Measurements from ENCODE around the gene OXNAD1. TPM values are rescaled to one million over a fixed set of nuclear protein-coding genes. Genes with fewer than 3 reads are reported as not detected.
"Not testable (repeated sequence)": the region's sequence is repeated elsewhere in the genome, so short reads cannot be mapped to it uniquely, and the experiment has no call there.

Gene OXNAD1
- total RNA-seq, 1 experiment from 2014 or later = 27.6 TPM

GRCh38 chr3:16307832-16308531 is 43.0 kb downstream of the OXNAD1 start:
- no peak overlapping the region for H3K4me3 Mint-ChIP-seq (ENCODE audit: unreplicated experiment)
- no peak for TF ChIP-seq CTCF (IDR thresholded peaks at IDR 0.05; ENCODE audit: unreplicated experiment)
- DNase-seq (ENCODE audit: unreplicated experiment) = no peak
- no peaks in the 10 kb centered on the region for H3K9me3 Mint-ChIP-seq (ENCODE audit: unreplicated experiment)
- POLR2A ChIA-PET = interaction anchor here (1.1 kb wide), 1 partner anchor 13 kb away, joined by 3 read pairs; no protein-coding TSS in a partner anchor
- peaks cover 7% of the 10 kb centered on the region for H3K4me1 Mint-ChIP-seq (ENCODE audit: insufficient read depth, unreplicated experiment)
- CTCF ChIA-PET = interaction anchor here (1.7 kb wide), 1 partner anchor 208 kb away, joined by 4 read pairs; no protein-coding TSS in a partner anchor
- H3K36me3 Mint-ChIP-seq (ENCODE audit: insufficient read depth, unreplicated experiment) = peaks cover 12% of the 10 kb centered on the region
- H3K27ac Mint-ChIP-seq (ENCODE audit: low read depth, unreplicated experiment) = no peak overlapping the region
- intact Hi-C loops (cut with micrococcal nuclease) = no loop called here
- no peaks in the 10 kb centered on the region for H3K27me3 Mint-ChIP-seq (ENCODE audit: insufficient read depth, unreplicated experiment)
- BruUV-seq (replicated peaks) = no TSS peak

GRCh38 chr3:16308727-16309126 is 43.7 kb downstream of the OXNAD1 start:
- no peak overlapping the region for H3K27ac Mint-ChIP-seq (ENCODE audit: low read depth, unreplicated experiment)
- no peak for DNase-seq (ENCODE audit: unreplicated experiment)
- no TSS peak for BruUV-seq (replicated peaks)
- no peaks in the 10 kb centered on the region for H3K9me3 Mint-ChIP-seq (ENCODE audit: unreplicated experiment)
- H3K4me1 Mint-ChIP-seq (ENCODE audit: insufficient read depth, unreplicated experiment) = peaks cover 7% of the 10 kb centered on the region
- no peak for TF ChIP-seq CTCF (IDR thresholded peaks at IDR 0.05; ENCODE audit: unreplicated experiment)
- H3K36me3 Mint-ChIP-seq (ENCODE audit: insufficient read depth, unreplicated experiment) = peaks cover 7% of the 10 kb centered on the region
- intact Hi-C loops (cut with micrococcal nuclease) = no loop called here
- no peak overlapping the region for H3K4me3 Mint-ChIP-seq (ENCODE audit: unreplicated experiment)
- no peaks in the 10 kb centered on the region for H3K27me3 Mint-ChIP-seq (ENCODE audit: insufficient read depth, unreplicated experiment)
- POLR2A ChIA-PET = no interaction called here
- CTCF ChIA-PET = interaction anchor here (0.6 to 1.7 kb wide), 2 partner anchors 28 to 207 kb away, joined by 3 to 4 read pairs; no protein-coding TSS in a partner anchor

- Mint-ChIP-seq H3K27ac (ENCODE audit: low read depth, unreplicated experiment) (peak overlapping the region; percentile 25), H3K9me3 (ENCODE audit: unreplicated experiment) (no peaks in the 10 kb centered on the region), H3K27me3 (ENCODE audit: insufficient read depth, unreplicated experiment) (no peaks in the 10 kb centered on the region), H3K4me3 (ENCODE audit: unreplicated experiment) (no peak overlapping the region), H3K36me3 (ENCODE audit: insufficient read depth, unreplicated experiment) (peaks cover 7% of the 10 kb centered on the region), H3K4me1 (ENCODE audit: insufficient read depth, unreplicated experiment) (peaks cover 7% of the 10 kb centered on the region)
- peak; percentile 78 for DNase-seq (ENCODE audit: unreplicated experiment)
- BruUV-seq (replicated peaks) = no TSS peak
- no peak for TF ChIP-seq CTCF (IDR thresholded peaks at IDR 0.05; ENCODE audit: unreplicated experiment)
- CTCF ChIA-PET = interaction anchor here (0.6 kb wide), 1 partner anchor 29 kb away, joined by 3 read pairs; no protein-coding TSS in a partner anchor
- POLR2A ChIA-PET = no interaction called here
- intact Hi-C loops (cut with micrococcal nuclease) = no loop called here
Measured at GRCh38 chr3:16309558-16309957, 44.5 kb downstream of the OXNAD1 start.

- H3K4me3 Mint-ChIP-seq (ENCODE audit: unreplicated experiment); CTCF ChIA-PET; POLR2A ChIA-PET; DNase-seq (ENCODE audit: unreplicated experiment); intact Hi-C loops (cut with micrococcal nuclease); H3K9me3 Mint-ChIP-seq (ENCODE audit: unreplicated experiment); H3K27me3 Mint-ChIP-seq (ENCODE audit: insufficient read depth, unreplicated experiment); H3K36me3 Mint-ChIP-seq (ENCODE audit: insufficient read depth, unreplicated experiment); BruUV-seq (replicated peaks); H3K4me1 Mint-ChIP-seq (ENCODE audit: insufficient read depth, unreplicated experiment); H3K27ac Mint-ChIP-seq (ENCODE audit: low read depth, unreplicated experiment): not testable (repeated sequence)
Measured at GRCh38 chr3:16310486-16310885, 45.5 kb downstream of the OXNAD1 start.

Data from MCF 10A (cell line).